ENCODE data around the gene CDC45. TPM values are rescaled to one million over a fixed set of nuclear protein-coding genes. Genes with fewer than 3 reads are reported as not detected.
"Not testable (repeated sequence)": the region's sequence is repeated elsewhere in the genome, so short reads cannot be mapped to it uniquely, and the experiment has no call there.

CDC45 gene
- total RNA-seq, 2 experiments from 2014 or later: 109 to 111 TPM

- DNase-seq (no peak), ATAC-seq (no peak)
- intact Hi-C loops (cut with micrococcal nuclease): loop anchor here (10.0 kb wide), 1 partner anchor 87 kb away; no protein-coding TSS in a partner anchor
- no peak for TF ChIP-seq CTCF (IDR thresholded peaks at IDR 0.05)
- Mint-ChIP-seq H3K9me3 (no peaks in the 10 kb centered on the region), H3K4me1 (ENCODE audit: low read depth) (peaks cover 9% of the 10 kb centered on the region), H3K27me3 (peaks cover 19% of the 10 kb centered on the region), H3K4me3 (no peak overlapping the region), H3K36me3 (ENCODE audit: low read depth) (no peaks in the 10 kb centered on the region), H3K27ac (no peak overlapping the region)
- POLR2A ChIA-PET: interaction anchor here (0.6 kb wide), 1 partner anchor 48 kb away, joined by 3 read pairs; no protein-coding TSS in a partner anchor
- CTCF ChIA-PET: no interaction called here
Measured at GRCh38 chr22:19527861-19528417, 48.2 kb downstream of the CDC45 start.

GRCh38 chr22:19529811-19530210 lies 50.1 kb downstream of the CDC45 start:
- CTCF ChIA-PET: interaction anchor here (1.3 to 1.9 kb wide), 2 partner anchors 11 to 100 kb away, joined by 3 to 6 read pairs; no protein-coding TSS in a partner anchor
- POLR2A ChIA-PET: interaction anchor here (0.9 kb wide), 1 partner anchor 52 kb away, joined by 3 read pairs; no protein-coding TSS in a partner anchor

GRCh38 chr22:19530751-19531150 lies 51.0 kb downstream of the CDC45 start:
- H3K4me1 Mint-ChIP-seq (ENCODE audit: low read depth): no peaks in the 10 kb centered on the region
- no peaks in the 10 kb centered on the region for H3K9me3 Mint-ChIP-seq
- H3K36me3 Mint-ChIP-seq (ENCODE audit: low read depth): no peaks in the 10 kb centered on the region
- ChIA-PET CTCF (interaction anchor here (1.3 to 1.9 kb wide), 2 partner anchors 12 to 99 kb away, joined by 3 to 6 read pairs; no protein-coding TSS in a partner anchor), POLR2A (interaction anchor here (0.9 kb wide), 1 partner anchor 51 kb away, joined by 3 read pairs; no protein-coding TSS in a partner anchor)
- DNase-seq (no peak), ATAC-seq (no peak)
- intact Hi-C loops (cut with micrococcal nuclease): no loop called here
- no peak for TF ChIP-seq CTCF (IDR thresholded peaks at IDR 0.05)
- H3K4me3 Mint-ChIP-seq: no peak overlapping the region
- peaks cover 7% of the 10 kb centered on the region for H3K27me3 Mint-ChIP-seq
- no peak overlapping the region for H3K27ac Mint-ChIP-seq

More at GRCh38 chr22:19529811-19530210, 50.1 kb downstream of the CDC45 start:
- Mint-ChIP-seq H3K4me3 (no peak overlapping the region), H3K27ac (no peak overlapping the region), H3K9me3 (no peaks in the 10 kb centered on the region), H3K4me1 (ENCODE audit: low read depth) (peaks cover 3% of the 10 kb centered on the region), H3K27me3 (peaks cover 9% of the 10 kb centered on the region), H3K36me3 (ENCODE audit: low read depth) (no peaks in the 10 kb centered on the region)
- intact Hi-C loops (cut with micrococcal nuclease): loop anchor here (10.0 kb wide), 1 partner anchor 85 kb away; no protein-coding TSS in a partner anchor
- DNase-seq (no peak), ATAC-seq (no peak)
- no peak for TF ChIP-seq CTCF (IDR thresholded peaks at IDR 0.05)

- H3K27ac Mint-ChIP-seq; H3K4me3 Mint-ChIP-seq; H3K36me3 Mint-ChIP-seq (ENCODE audit: low read depth); H3K4me1 Mint-ChIP-seq (ENCODE audit: low read depth); H3K27me3 Mint-ChIP-seq; ATAC-seq; POLR2A ChIA-PET; intact Hi-C loops (cut with micrococcal nuclease); DNase-seq; H3K9me3 Mint-ChIP-seq; CTCF ChIA-PET: not testable (repeated sequence)
Measured at GRCh38 chr22:19531327-19531726, 51.6 kb downstream of the CDC45 start.

- ChIA-PET POLR2A (interaction anchor here (0.7 kb wide), 1 partner anchor 54 kb away, joined by 3 read pairs; the partner anchor contains the start of gene CDC45), CTCF (interaction anchor here (2.0 kb wide), 1 partner anchor 97 kb away, joined by 7 read pairs; no protein-coding TSS in a partner anchor)
- no peak overlapping the region for H3K27ac Mint-ChIP-seq
- H3K9me3 Mint-ChIP-seq: no peaks in the 10 kb centered on the region
- intact Hi-C loops (cut with micrococcal nuclease): no loop called here
- H3K4me1 Mint-ChIP-seq (ENCODE audit: low read depth): no peaks in the 10 kb centered on the region
- ATAC-seq (no peak), DNase-seq (no peak)
- no peak overlapping the region for H3K4me3 Mint-ChIP-seq
- peaks cover 2% of the 10 kb centered on the region for H3K27me3 Mint-ChIP-seq
- no peak for TF ChIP-seq CTCF (IDR thresholded peaks at IDR 0.05)
- H3K36me3 Mint-ChIP-seq (ENCODE audit: low read depth): no peaks in the 10 kb centered on the region
Measured at GRCh38 chr22:19533049-19533626, 53.4 kb downstream of the CDC45 start.
